ENCODE results near the gene EXOC6B.
A peak's percentile ranks its signal among the peaks of the same experiment; 100 is the strongest.

The EXOC6B gene

DNA sequence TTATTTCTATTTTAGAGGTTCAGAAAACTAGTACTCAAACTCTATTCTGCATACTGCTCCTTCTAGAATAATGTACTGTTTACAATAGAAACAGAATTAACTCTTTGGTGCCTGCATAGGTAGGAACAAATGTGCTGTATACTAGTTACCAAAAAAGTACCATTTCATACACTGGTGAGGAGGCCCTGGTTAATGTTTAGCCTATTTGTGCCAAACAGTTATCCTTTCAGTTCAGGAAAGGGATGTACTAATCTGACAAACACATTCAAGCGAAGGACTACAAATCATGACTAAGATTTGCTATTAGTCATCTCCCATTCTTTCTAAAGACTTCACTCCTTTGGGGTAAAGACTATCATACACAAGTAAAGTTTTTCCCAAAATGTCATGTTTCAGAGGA lies 47.4 kb downstream of the EXOC6B start:
- Histone ChIP-seq H3K4me2 (ENCODE audit: low read depth, low read length, poor library complexity, severe bottlenecking) (no peak overlapping the region), H3K36me3 (ENCODE audit: insufficient read depth, low read length) (no peaks in the 10 kb centered on the region), H3K9me2 (replicated peaks; ENCODE audit: low read depth, low read length) (no peaks in the 10 kb centered on the region), H3K4me3 (ENCODE audit: low read length, poor library complexity, severe bottlenecking) (no peak overlapping the region), H3K9me3 (ENCODE audit: insufficient read depth, low read depth, low read length) (no peaks in the 10 kb centered on the region), H3K79me2 (ENCODE audit: insufficient read depth, low read length) (no peaks in the 10 kb centered on the region), H3K4me1 (ENCODE audit: insufficient read depth, low read length, poor library complexity, severe bottlenecking) (no peaks in the 10 kb centered on the region), H4K20me1 (ENCODE audit: insufficient read depth, low read length, poor library complexity, severe bottlenecking) (no peaks in the 10 kb centered on the region), H3K27me3 (ENCODE audit: insufficient read depth, low read length, poor library complexity, severe bottlenecking) (no peaks in the 10 kb centered on the region), H3F3A (ENCODE audit: low read depth) (no peaks in the 10 kb centered on the region), H2AFZ (ENCODE audit: low read length) (no peak overlapping the region), H3K9ac (ENCODE audit: low read depth, low read length, poor library complexity, severe bottlenecking) (no peak overlapping the region)
- TF ChIP-seq CTCF (conservative IDR thresholded peaks at IDR 0.05; ENCODE audit: low read length) = no peak
- no peak for TF ChIP-seq EZH2phosphoT487 (IDR thresholded peaks at IDR 0.05; ENCODE audit: borderline replicate concordance)

GRCh38 chr2:72770879-72771461 lies 54.9 kb downstream of the EXOC6B start:
- no peaks in the 10 kb centered on the region for H3K79me2 ChIP-seq (ENCODE audit: insufficient read depth, low read length)
- no peaks in the 10 kb centered on the region for H3K9me2 ChIP-seq (replicated peaks; ENCODE audit: low read depth, low read length)
- H3K27me3 ChIP-seq (ENCODE audit: insufficient read depth, low read length, poor library complexity, severe bottlenecking) = no peaks in the 10 kb centered on the region
- H3F3A ChIP-seq (ENCODE audit: low read depth) = no peaks in the 10 kb centered on the region
- TF ChIP-seq EZH2phosphoT487 (IDR thresholded peaks at IDR 0.05; ENCODE audit: borderline replicate concordance) (no peak), CTCF (conservative IDR thresholded peaks at IDR 0.05; ENCODE audit: low read length) (peak; percentile 84)
- no peak overlapping the region for H2AFZ ChIP-seq (ENCODE audit: low read length)
- H3K36me3 ChIP-seq (ENCODE audit: insufficient read depth, low read length) = no peaks in the 10 kb centered on the region
- H4K20me1 ChIP-seq (ENCODE audit: insufficient read depth, low read length, poor library complexity, severe bottlenecking) = no peaks in the 10 kb centered on the region
- no peaks in the 10 kb centered on the region for H3K4me1 ChIP-seq (ENCODE audit: insufficient read depth, low read length, poor library complexity, severe bottlenecking)
- no peak overlapping the region for H3K4me3 ChIP-seq (ENCODE audit: low read length, poor library complexity, severe bottlenecking)
- no peak overlapping the region for H3K4me2 ChIP-seq (ENCODE audit: low read depth, low read length, poor library complexity, severe bottlenecking)
- H3K9ac ChIP-seq (ENCODE audit: low read depth, low read length, poor library complexity, severe bottlenecking) = no peak overlapping the region
- no peaks in the 10 kb centered on the region for H3K9me3 ChIP-seq (ENCODE audit: insufficient read depth, low read depth, low read length)

- Histone ChIP-seq H3K4me1 (ENCODE audit: insufficient read depth, low read length, poor library complexity, severe bottlenecking) (no peaks in the 10 kb centered on the region), H3K79me2 (ENCODE audit: insufficient read depth, low read length) (no peaks in the 10 kb centered on the region), H3K9me2 (replicated peaks; ENCODE audit: low read depth, low read length) (no peaks in the 10 kb centered on the region), H4K20me1 (ENCODE audit: insufficient read depth, low read length, poor library complexity, severe bottlenecking) (no peaks in the 10 kb centered on the region), H3K9me3 (ENCODE audit: insufficient read depth, low read depth, low read length) (no peaks in the 10 kb centered on the region; the same call in 1 of the 2 replicates), H3K9ac (ENCODE audit: low read depth, low read length, poor library complexity, severe bottlenecking) (no peak overlapping the region), H2AFZ (ENCODE audit: low read length) (no peak overlapping the region), H3K4me2 (ENCODE audit: low read depth, low read length, poor library complexity, severe bottlenecking) (no peak overlapping the region), H3K27me3 (ENCODE audit: insufficient read depth, low read length, poor library complexity, severe bottlenecking) (no peaks in the 10 kb centered on the region), H3K36me3 (ENCODE audit: insufficient read depth, low read length) (no peaks in the 10 kb centered on the region), H3K4me3 (ENCODE audit: low read length, poor library complexity, severe bottlenecking) (no peak overlapping the region), H3F3A (ENCODE audit: low read depth) (no peaks in the 10 kb centered on the region)
- TF ChIP-seq CTCF (conservative IDR thresholded peaks at IDR 0.05; ENCODE audit: low read length) = no peak
- no peak for TF ChIP-seq EZH2phosphoT487 (IDR thresholded peaks at IDR 0.05; ENCODE audit: borderline replicate concordance)
These were observed 59.7 kb downstream of the EXOC6B start for GRCh38 chr2:72765997-72766609.
